Uterus (tissue), 2 donors: Measurements from ENCODE around the gene JPH4.

ENCODE experiments used
- POLR2A ChIP-seq, 2 donors: fragments of 450-650 bp; IDR thresholded peaks; one replicate each; pipeline ENCODE4 v1.6.1; 2016; ENCODE audit warnings: antibody characterized with exemption in 2 of 2, mild to moderate bottlenecking in 1 of 2, moderate library complexity in 1 of 2
- TF ChIP-seq, protein P1 (sequence below), 4 experiments: fragments of 200-600 bp in 2 of 4; fragments of 450-650 bp in 2 of 4; sonication (generic) in 2 of 4; IDR thresholded peaks; one replicate each; pipeline ENCODE4 v1.5.1; 2016 to 2019; ENCODE audit warnings: antibody characterized with exemption in 4 of 4, mild to moderate bottlenecking in 2 of 4, moderate library complexity in 1 of 4

DNA sequence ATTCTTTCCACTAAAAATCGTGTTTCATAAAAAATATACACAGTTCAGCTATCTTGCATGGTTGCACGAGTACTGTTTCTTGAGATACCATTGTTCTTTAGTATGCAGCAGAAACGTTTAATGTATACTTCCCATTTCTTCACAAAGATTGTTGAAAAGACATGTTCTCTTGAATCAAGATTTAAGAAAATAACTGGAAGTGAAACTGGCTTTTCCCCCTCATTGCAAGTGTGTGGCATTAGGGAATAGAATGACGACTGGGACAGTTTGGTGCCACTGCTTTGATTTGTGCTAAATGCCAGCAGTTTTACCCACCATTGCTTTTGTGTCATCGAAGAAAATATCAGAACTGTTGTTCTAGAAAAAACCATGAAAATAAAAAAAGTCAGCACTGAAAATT, 37.3 kb upstream of the JPH4 start:
- TF ChIP-seq, protein P1, sequence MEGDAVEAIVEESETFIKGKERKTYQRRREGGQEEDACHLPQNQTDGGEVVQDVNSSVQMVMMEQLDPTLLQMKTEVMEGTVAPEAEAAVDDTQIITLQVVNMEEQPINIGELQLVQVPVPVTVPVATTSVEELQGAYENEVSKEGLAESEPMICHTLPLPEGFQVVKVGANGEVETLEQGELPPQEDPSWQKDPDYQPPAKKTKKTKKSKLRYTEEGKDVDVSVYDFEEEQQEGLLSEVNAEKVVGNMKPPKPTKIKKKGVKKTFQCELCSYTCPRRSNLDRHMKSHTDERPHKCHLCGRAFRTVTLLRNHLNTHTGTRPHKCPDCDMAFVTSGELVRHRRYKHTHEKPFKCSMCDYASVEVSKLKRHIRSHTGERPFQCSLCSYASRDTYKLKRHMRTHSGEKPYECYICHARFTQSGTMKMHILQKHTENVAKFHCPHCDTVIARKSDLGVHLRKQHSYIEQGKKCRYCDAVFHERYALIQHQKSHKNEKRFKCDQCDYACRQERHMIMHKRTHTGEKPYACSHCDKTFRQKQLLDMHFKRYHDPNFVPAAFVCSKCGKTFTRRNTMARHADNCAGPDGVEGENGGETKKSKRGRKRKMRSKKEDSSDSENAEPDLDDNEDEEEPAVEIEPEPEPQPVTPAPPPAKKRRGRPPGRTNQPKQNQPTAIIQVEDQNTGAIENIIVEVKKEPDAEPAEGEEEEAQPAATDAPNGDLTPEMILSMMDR (IDR thresholded peaks at IDR 0.05), result no peak
- no peak for TF ChIP-seq POLR2A (IDR thresholded peaks at IDR 0.05)
